C4-2B (cell line): ENCODE measurements around the gene CFAP97.

Source experiments
- ZFX ChIP-seq: fragments of 450-650 bp; IDR thresholded peaks from 2 replicates; pipeline ENCODE4 v1.6.1; 2017
- TF ChIP-seq, protein P1 (sequence below): fragments of 450-650 bp; conservative IDR thresholded peaks from 2 replicates; pipeline ENCODE4 v1.5.1; 2017; ENCODE audit warnings: mild to moderate bottlenecking

DNA sequence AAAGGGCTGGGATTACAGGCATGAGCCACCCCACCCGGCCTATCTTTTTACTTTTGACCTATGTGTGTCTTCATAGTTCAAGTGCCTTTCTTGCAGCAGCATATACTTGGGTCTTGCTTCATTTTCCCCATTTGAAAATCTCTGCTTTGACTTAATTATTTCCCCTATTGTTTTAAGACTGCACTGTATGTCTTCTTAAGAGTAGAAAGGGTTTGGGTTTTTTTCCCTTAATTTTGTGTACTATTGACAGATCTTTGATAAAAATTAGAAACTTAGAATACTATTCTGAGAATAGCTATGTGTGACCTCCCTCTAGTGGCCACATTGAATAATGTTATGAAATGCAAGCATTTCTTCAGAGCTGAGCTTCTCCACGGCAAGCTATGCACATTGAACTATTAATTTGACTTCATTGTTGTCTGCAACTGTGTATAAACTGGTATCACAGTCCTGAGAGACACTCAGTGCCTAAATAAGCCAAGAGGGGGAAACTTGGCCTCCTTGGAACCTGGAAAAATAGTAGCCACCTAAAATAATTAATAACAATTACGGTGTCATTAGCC, 69.4 kb downstream of the CFAP97 start:
- TF ChIP-seq, protein P1, sequence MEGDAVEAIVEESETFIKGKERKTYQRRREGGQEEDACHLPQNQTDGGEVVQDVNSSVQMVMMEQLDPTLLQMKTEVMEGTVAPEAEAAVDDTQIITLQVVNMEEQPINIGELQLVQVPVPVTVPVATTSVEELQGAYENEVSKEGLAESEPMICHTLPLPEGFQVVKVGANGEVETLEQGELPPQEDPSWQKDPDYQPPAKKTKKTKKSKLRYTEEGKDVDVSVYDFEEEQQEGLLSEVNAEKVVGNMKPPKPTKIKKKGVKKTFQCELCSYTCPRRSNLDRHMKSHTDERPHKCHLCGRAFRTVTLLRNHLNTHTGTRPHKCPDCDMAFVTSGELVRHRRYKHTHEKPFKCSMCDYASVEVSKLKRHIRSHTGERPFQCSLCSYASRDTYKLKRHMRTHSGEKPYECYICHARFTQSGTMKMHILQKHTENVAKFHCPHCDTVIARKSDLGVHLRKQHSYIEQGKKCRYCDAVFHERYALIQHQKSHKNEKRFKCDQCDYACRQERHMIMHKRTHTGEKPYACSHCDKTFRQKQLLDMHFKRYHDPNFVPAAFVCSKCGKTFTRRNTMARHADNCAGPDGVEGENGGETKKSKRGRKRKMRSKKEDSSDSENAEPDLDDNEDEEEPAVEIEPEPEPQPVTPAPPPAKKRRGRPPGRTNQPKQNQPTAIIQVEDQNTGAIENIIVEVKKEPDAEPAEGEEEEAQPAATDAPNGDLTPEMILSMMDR: peak; percentile 81
- no peak for TF ChIP-seq ZFX
